Progenitor cell of endocrine pancreas (in vitro differentiated cells): ENCODE data around the gene MAP2K3. TPM values are rescaled to one million over a fixed set of nuclear protein-coding genes. Genes with fewer than 3 reads are reported as not detected.

Experiments used
- DNase-seq: peaks from one replicate; pipeline ENCODE4 v3.0.0; 2021; ENCODE audit warnings: low spot score; ENCODE audit not compliant: unreplicated experiment
- H3K27ac Mint-ChIP-seq: 2 replicates; pipeline ENCODE4 v1.8.0; 2021; ENCODE audit warnings: mild to moderate bottlenecking, moderate library complexity, mixed read lengths
- H3K27me3 Mint-ChIP-seq: 2 replicates; pipeline ENCODE4 v1.8.0; 2021; ENCODE audit warnings: mixed read lengths
- H3K36me3 Mint-ChIP-seq: 2 replicates; pipeline ENCODE4 v1.8.0; 2022; ENCODE audit warnings: mixed read lengths; ENCODE audit not compliant: insufficient read depth
- H3K4me1 Mint-ChIP-seq: 2 replicates; pipeline ENCODE4 v1.8.0; 2021; ENCODE audit warnings: low read depth, mixed read lengths
- H3K4me3 Mint-ChIP-seq: 2 replicates; pipeline ENCODE4 v1.8.0; 2021; ENCODE audit warnings: low read depth, mild to moderate bottlenecking, moderate library complexity, mixed read lengths
- H3K9me3 Mint-ChIP-seq: 2 replicates; pipeline ENCODE4 v1.8.0; 2021; ENCODE audit warnings: low read depth, mixed read lengths
- CTCF ChIP-seq: fragments of 200-600 bp; sonication (generic); IDR thresholded peaks from one replicate; pipeline ENCODE4 v1.5.0; 2021; ENCODE audit warnings: antibody characterized with exemption, mild to moderate bottlenecking; ENCODE audit not compliant: unreplicated experiment
- total RNA-seq: library from RNA; stranded (reverse); gene quantifications from 2 replicates; pipeline ENCODE4 v1.2.1, GENCODE V29; 2021

Gene MAP2K3
- total RNA-seq, 1 donor from 2014 or later = 24.7 TPM

- TF ChIP-seq CTCF = no peak
- Mint-ChIP-seq H3K36me3 (peaks cover 21% of the 10 kb centered on the region), H3K4me1 (no peaks in the 10 kb centered on the region), H3K4me3 (no peak overlapping the region), H3K27me3 (no peaks in the 10 kb centered on the region), H3K9me3 (peaks cover 8% of the 10 kb centered on the region), H3K27ac (no peak overlapping the region)
- DNase-seq = no peak
Measured at GRCh38 chr17:21300601-21301571, 16.4 kb downstream of the MAP2K3 start.

- Mint-ChIP-seq H3K4me1 (no peaks in the 10 kb centered on the region), H3K36me3 (peaks cover 21% of the 10 kb centered on the region), H3K27ac (no peak overlapping the region), H3K27me3 (no peaks in the 10 kb centered on the region), H3K4me3 (no peak overlapping the region), H3K9me3 (peaks cover 8% of the 10 kb centered on the region)
- DNase-seq = no peak
- no peak for TF ChIP-seq CTCF
Measured at GRCh38 chr17:21301593-21302550, 17.4 kb downstream of the MAP2K3 start.

GRCh38 chr17:21302711-21303425 is 18.4 kb downstream of the MAP2K3 start:
- Mint-ChIP-seq H3K4me1 (no peaks in the 10 kb centered on the region), H3K4me3 (no peak overlapping the region), H3K36me3 (peaks cover 22% of the 10 kb centered on the region), H3K27ac (no peak overlapping the region), H3K27me3 (no peaks in the 10 kb centered on the region), H3K9me3 (peaks cover 8% of the 10 kb centered on the region)
- TF ChIP-seq CTCF = no peak
- DNase-seq = no peak

GRCh38 chr17:21303441-21304065 is 19.0 kb downstream of the MAP2K3 start:
- peaks cover 24% of the 10 kb centered on the region for H3K36me3 Mint-ChIP-seq
- no peak for DNase-seq
- H3K4me1 Mint-ChIP-seq = no peaks in the 10 kb centered on the region
- peaks cover 8% of the 10 kb centered on the region for H3K9me3 Mint-ChIP-seq
- no peak overlapping the region for H3K4me3 Mint-ChIP-seq
- no peak for TF ChIP-seq CTCF
- H3K27me3 Mint-ChIP-seq = no peaks in the 10 kb centered on the region
- H3K27ac Mint-ChIP-seq = no peak overlapping the region
